ENCODE results near the gene PRUNE2. TPM values are rescaled to one million over a fixed set of nuclear protein-coding genes. Genes with fewer than 3 reads are reported as not detected.
A peak's percentile ranks its signal among the peaks of the same experiment; 100 is the strongest.

Gene PRUNE2
- total and polyA plus RNA-seq, 12 donors, result 1.9 to 68.0 (median 11.2) TPM

- no peak for DNase-seq
- H3K27me3 ChIP-seq, result no peaks in the 10 kb centered on the region
- H3K4me1 ChIP-seq (replicated peaks in 1 of 2), result no peaks in the 10 kb centered on the region
- intact Hi-C loops (cut with DNase I), result no loop called here
- WGBS, 4 donors, result 72 to 83% (median 79%) methylated on average over 3 of the region's 3 CpGs
- no peak overlapping the region for H3K27ac ChIP-seq
- no peak overlapping the region for H3K4me3 ChIP-seq
- H3K36me3 ChIP-seq (replicated peaks in 1 of 2), result no peaks in the 10 kb centered on the region
- no peak for TF ChIP-seq CTCF (IDR thresholded peaks at IDR 0.05)
- TF ChIP-seq POLR2A (IDR thresholded peaks at IDR 0.05), result no peak
- no peaks in the 10 kb centered on the region for H3K9me3 ChIP-seq (replicated peaks in 1 of 3)
Observed at GRCh38 chr9:76580820-76581219, 325.1 kb downstream of the PRUNE2 start.

GRCh38 chr9:76580188-76580587 is 325.7 kb downstream of the PRUNE2 start:
- intact Hi-C loops (cut with DNase I), result no loop called here
- H3K4me1 ChIP-seq (replicated peaks in 1 of 2), result no peaks in the 10 kb centered on the region
- WGBS, 4 donors, result 63 to 76% (median 74%) methylated on average over 8 of the region's 8 CpGs
- no peak overlapping the region for H3K27ac ChIP-seq
- no peaks in the 10 kb centered on the region for H3K9me3 ChIP-seq (replicated peaks in 1 of 3)
- no peak for DNase-seq
- TF ChIP-seq CTCF (IDR thresholded peaks at IDR 0.05), result no peak
- TF ChIP-seq POLR2A (IDR thresholded peaks at IDR 0.05), result no peak
- no peaks in the 10 kb centered on the region for H3K27me3 ChIP-seq
- no peak overlapping the region for H3K4me3 ChIP-seq
- no peaks in the 10 kb centered on the region for H3K36me3 ChIP-seq (replicated peaks in 1 of 2)

GRCh38 chr9:76576344-76576743 is 329.6 kb downstream of the PRUNE2 start:
- Histone ChIP-seq H3K4me1 (replicated peaks in 1 of 2) (no peaks in the 10 kb centered on the region), H3K36me3 (replicated peaks in 1 of 2) (no peaks in the 10 kb centered on the region), H3K27me3 (peaks cover 9% of the 10 kb centered on the region), H3K4me3 (no peak overlapping the region), H3K27ac (peak overlapping the region in 2 of 5 donors; percentile 38 to 56), H3K9me3 (replicated peaks in 1 of 3) (no peaks in the 10 kb centered on the region)
- intact Hi-C loops (cut with DNase I), result no loop called here
- WGBS, 4 donors, result 68 to 76% (median 75%) methylated on average over 5 of the region's 5 CpGs
- DNase-seq, result peak in 6 of 7 donors; percentile 22 to 58 (median 38)
- no peak for TF ChIP-seq CTCF (IDR thresholded peaks at IDR 0.05)
- TF ChIP-seq POLR2A (IDR thresholded peaks at IDR 0.05), result no peak

GRCh38 chr9:76575761-76576160 is 330.2 kb downstream of the PRUNE2 start:
- Histone ChIP-seq H3K27me3 (peaks cover 9% of the 10 kb centered on the region), H3K36me3 (replicated peaks in 1 of 2) (no peaks in the 10 kb centered on the region), H3K4me3 (no peak overlapping the region), H3K4me1 (replicated peaks in 1 of 2) (no peaks in the 10 kb centered on the region), H3K27ac (no peak overlapping the region), H3K9me3 (replicated peaks in 1 of 3) (no peaks in the 10 kb centered on the region)
- DNase-seq, result no peak
- intact Hi-C loops (cut with DNase I), result no loop called here
- WGBS, 4 donors, result 92 to 94% (median 93%) methylated on average over 2 of the region's 2 CpGs
- TF ChIP-seq CTCF (IDR thresholded peaks at IDR 0.05) (no peak), POLR2A (IDR thresholded peaks at IDR 0.05) (no peak)

Data from adrenal gland (tissue), 12 donors.